RWPE1 (cell line): ENCODE data around the gene TBXT.
"Not testable (repeated sequence)": the region's sequence is repeated elsewhere in the genome, so short reads cannot be mapped to it uniquely, and the experiment has no call there.

Source experiments
- CTCF ChIA-PET: fragments of 350-600 bp; sonication (Branson Sonifier 250); formaldehyde crosslinking; extraction: SDS; loops from one replicate; lab custom pipeline; 2021; lab: Yijun Ruan, JAX
- POLR2A ChIA-PET: fragments of 400-600 bp; formaldehyde crosslinking; extraction: SDS; loops from one replicate; lab custom pipeline; 2020; ENCODE audit warnings: antibody characterized with exemption; ENCODE audit not compliant: low non-redundant PET; lab: Yijun Ruan, JAX
- DNase-seq: peaks from one replicate; pipeline ENCODE4 v3.0.0; 2012; ENCODE audit warnings: low spot score
- H3K27ac ChIP-seq: fragments of 450-650 bp; 2 replicates; pipeline ENCODE4 v1.5.1; 2017
- TF ChIP-seq, protein P1 (sequence below): fragments of 450-650 bp; conservative IDR thresholded peaks from 2 replicates; pipeline ENCODE4 v1.5.1; 2017; ENCODE audit warnings: low read depth, mild to moderate bottlenecking

TBXT gene

DNA sequence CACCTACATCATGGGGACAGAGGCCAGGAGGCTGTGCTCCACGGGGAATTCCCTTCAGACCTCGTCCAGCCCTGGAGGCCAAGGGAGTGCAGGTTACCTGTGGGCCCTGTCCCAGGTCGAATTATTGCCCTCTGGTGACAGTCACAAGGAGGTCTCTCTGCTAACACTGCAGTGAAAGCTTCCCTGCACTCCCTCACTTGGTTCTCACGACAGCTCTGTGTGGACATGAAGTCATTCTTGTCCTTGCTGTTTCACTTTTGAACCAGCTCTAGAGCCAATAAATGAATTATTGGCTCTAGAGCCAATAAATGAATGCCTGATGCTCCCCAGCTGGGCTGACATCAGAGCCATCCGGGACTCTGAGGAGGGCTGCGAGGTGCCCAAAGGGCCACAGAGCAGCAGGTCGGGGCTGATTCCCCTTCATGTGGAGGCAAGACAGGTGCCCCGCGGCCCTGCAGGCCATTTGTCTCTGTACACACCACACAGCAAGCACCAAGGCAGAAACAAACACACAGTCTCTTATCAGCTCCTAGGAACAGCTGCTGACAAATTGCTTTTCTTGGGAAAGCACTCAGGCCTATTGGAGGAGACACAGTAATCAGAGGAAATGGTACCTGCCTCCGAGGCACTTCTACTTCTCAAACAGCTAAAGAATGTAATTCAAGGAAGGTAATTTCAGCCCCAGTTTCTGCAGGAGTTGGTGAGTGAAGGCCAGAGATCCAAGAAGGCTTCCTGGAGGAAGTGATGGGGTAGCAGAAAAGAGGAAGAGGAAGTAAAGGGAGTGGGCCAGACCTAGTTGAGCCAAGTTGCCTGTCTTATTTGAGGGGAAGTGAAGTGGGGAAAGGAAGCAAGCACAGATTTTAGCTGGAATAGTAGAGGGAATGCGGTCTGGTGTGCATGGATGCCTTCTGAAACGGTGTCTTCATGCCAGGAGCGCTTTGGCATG, 27.5 kb upstream of the TBXT start:
- DNase-seq, result no peak
- no peak overlapping the region for H3K27ac ChIP-seq
- ChIA-PET POLR2A (no interaction called here), CTCF (no interaction called here)
- TF ChIP-seq, protein P1, sequence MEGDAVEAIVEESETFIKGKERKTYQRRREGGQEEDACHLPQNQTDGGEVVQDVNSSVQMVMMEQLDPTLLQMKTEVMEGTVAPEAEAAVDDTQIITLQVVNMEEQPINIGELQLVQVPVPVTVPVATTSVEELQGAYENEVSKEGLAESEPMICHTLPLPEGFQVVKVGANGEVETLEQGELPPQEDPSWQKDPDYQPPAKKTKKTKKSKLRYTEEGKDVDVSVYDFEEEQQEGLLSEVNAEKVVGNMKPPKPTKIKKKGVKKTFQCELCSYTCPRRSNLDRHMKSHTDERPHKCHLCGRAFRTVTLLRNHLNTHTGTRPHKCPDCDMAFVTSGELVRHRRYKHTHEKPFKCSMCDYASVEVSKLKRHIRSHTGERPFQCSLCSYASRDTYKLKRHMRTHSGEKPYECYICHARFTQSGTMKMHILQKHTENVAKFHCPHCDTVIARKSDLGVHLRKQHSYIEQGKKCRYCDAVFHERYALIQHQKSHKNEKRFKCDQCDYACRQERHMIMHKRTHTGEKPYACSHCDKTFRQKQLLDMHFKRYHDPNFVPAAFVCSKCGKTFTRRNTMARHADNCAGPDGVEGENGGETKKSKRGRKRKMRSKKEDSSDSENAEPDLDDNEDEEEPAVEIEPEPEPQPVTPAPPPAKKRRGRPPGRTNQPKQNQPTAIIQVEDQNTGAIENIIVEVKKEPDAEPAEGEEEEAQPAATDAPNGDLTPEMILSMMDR, result no peak

DNA sequence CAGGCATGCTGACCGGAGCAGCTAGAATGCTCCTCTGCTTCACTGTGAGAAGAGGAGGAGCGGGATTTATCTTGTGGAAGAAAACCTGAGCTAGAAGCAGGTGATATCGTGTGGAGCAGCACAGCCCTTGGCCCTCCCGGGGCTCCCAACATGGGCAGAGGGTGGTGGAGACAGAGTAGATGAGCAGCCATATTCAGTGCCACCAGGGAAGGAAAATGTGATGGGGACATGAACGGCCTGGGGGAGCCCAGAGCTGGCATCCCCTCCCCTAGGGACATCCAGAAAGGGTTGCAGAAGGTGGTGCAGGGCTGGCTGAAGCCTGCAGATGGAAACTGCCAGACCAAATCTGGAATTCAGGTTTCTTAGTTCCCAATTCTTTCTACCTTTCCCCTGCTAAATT, 24.9 kb upstream of the TBXT start:
- DNase-seq, result no peak
- TF ChIP-seq, protein P1, result no peak
- no peak overlapping the region for H3K27ac ChIP-seq
- ChIA-PET CTCF (no interaction called here), POLR2A (no interaction called here)

DNA sequence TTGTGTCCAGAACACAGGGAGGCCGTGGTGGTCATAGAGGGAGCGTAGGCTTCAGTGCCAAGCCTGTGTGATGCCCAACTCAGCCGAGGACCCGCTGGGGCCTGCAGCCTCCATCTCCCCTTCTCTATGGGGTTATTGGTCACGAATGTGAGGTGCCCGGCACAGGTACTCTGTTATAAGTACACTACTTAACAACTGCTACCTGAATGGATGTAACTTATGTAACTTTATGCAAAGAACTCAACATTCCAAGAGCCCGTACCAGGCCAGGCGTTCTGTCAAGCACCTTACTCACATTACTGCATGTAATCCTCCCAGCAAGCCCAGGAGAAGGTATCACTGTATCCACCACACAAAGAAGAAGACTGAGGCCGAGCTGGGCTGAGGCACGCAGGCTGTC, 24.5 kb upstream of the TBXT start:
- ChIA-PET CTCF (no interaction called here), POLR2A (no interaction called here)
- no peak overlapping the region for H3K27ac ChIP-seq
- TF ChIP-seq, protein P1, result no peak
- DNase-seq, result no peak

DNA sequence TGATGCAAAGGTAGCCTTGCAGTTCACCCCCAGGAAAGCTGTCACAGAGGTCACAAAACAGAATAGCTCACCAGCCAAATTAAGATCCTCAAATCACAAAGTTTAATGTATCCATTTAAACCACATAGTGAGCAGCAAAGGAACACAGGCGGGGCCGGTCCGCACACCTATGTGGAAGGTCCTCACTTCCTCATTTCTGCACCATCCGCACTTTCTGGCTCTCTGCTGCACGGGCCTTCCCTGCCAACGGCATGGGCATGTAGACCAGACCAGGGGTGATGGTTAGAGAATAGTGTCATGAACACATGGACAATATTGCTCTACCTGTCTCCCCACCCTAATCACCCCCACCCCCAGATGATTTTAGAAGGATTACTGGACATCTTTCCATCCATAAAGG, 12.1 kb upstream of the TBXT start:
- TF ChIP-seq, protein P1, result no peak
- ChIA-PET CTCF (no interaction called here), POLR2A (no interaction called here)
- DNase-seq, result no peak
- H3K27ac ChIP-seq, result no peak overlapping the region

DNA sequence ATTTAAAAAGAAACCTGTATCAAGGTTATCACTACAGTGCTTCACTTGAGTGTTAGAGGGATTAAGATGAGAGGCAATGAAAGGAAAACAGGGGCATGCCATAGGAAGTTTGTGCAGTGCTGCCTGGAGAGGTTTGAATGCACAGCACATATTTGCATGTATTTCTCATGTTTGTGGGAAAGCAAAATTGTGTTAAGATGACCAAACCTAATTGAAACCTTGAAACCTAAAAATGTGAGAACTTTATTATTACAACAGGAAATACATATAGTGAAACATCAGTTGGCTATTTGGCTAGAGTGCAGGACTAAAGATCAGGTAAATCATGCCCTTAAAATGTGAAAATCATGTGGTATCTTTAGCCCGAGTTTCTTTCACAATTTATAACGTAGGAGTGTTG, 8.5 kb upstream of the TBXT start:
- ChIA-PET POLR2A (no interaction called here), CTCF (interaction anchor here (0.7 to 1.1 kb wide), 2 partner anchors 38 to 45 kb away, joined by 3 to 5 read pairs; no protein-coding TSS in a partner anchor)
- H3K27ac ChIP-seq, result no peak overlapping the region
- DNase-seq, result no peak
- TF ChIP-seq, protein P1, result no peak

DNA sequence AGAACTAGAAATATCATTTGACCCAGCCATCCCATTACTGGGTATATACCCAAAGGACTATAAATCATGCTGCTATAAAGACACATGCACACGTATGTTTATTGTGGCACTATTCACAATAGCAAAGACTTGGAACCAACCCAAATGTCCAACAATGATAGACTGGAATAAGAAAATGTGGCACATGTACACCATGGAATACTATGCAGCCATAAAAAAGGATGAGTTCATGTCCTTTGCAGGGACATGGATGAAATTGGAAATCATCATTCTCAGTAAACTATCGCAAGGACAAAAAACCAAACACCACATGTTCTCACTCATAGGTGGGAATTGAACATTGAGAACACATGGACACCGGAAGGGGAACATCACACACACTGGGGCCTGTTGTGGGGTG, 7.4 kb upstream of the TBXT start:
- CTCF ChIA-PET, result not testable (repeated sequence)

DNA sequence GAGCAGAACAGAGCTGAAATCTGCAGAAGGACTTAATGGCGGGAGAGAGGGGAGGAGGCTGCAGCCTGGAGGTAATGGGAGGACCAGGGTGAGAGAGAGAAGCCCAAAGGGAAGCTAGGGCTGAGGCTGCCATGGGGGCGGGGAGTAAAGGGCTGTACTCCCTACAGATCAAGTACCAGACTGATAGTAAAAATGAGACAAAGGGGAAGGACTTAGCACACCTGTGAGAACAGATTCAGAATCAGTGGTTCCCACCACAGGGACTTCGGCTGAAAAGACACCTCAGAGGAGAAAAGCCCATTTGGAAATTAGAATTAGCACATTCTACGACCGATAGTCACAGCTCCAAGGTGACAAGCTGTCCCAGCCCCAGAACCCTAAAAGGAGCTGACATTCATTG, 6.4 kb upstream of the TBXT start:
- CTCF ChIA-PET, result no interaction called here
- H3K27ac ChIP-seq, result no peak overlapping the region
- DNase-seq, result no peak
- POLR2A ChIA-PET, result no interaction called here
- TF ChIP-seq, protein P1, result no peak

More for the DNA sequence above, 7.4 kb upstream of the TBXT start:
- DNase-seq, POLR2A ChIA-PET, H3K27ac ChIP-seq: not testable (repeated sequence)
